ENCODE measurements around the gene DNAH5.
"Not testable (repeated sequence)": the region's sequence is repeated elsewhere in the genome, so short reads cannot be mapped to it uniquely, and the experiment has no call there.

The DNAH5 gene

GRCh38 chr5:13798569-13798968, 145.9 kb downstream of the DNAH5 start:
- not testable (repeated sequence) for H3K27me3 ChIP-seq (ENCODE audit: control insufficient read depth in 3 of 3, insufficient read depth in 3 of 3, low read depth in 1 of 3, low read length in 3 of 3); H3K9ac ChIP-seq (ENCODE audit: low read depth, low read length, poor library complexity); H4K8ac ChIP-seq (ENCODE audit: low read depth, low read length); H3K4me3 ChIP-seq (ENCODE audit: low read length in 2 of 2); H3K27ac ChIP-seq (replicated peaks; ENCODE audit: low read length); H2BK12ac ChIP-seq (ENCODE audit: low read length); H3K23ac ChIP-seq (ENCODE audit: low read depth, low read length, poor library complexity); H2AK5ac ChIP-seq (ENCODE audit: low read depth, low read length); DNase-seq (ENCODE audit: low spot score); H4K91ac ChIP-seq (ENCODE audit: low read depth, low read length, poor library complexity); H3K79me1 ChIP-seq (ENCODE audit: low read depth, low read length); H3K4ac ChIP-seq (ENCODE audit: low read length); H3K36me3 ChIP-seq (replicated peaks in 1 of 2; ENCODE audit: control insufficient read depth in 2 of 2, insufficient read depth in 2 of 2, low read length in 2 of 2); H3K9me3 ChIP-seq (replicated peaks in 1 of 2; ENCODE audit: control insufficient read depth in 2 of 2, insufficient read depth in 1 of 2, low read depth in 1 of 2, low read length in 2 of 2); H3K18ac ChIP-seq (ENCODE audit: low read length); H3K4me1 ChIP-seq (ENCODE audit: control insufficient read depth in 2 of 2, insufficient read depth in 1 of 2, low read depth in 1 of 2, low read length in 2 of 2); H2BK5ac ChIP-seq (ENCODE audit: low read length); H2AFZ ChIP-seq (ENCODE audit: low read length); H3K14ac ChIP-seq (ENCODE audit: low read length); H3K4me2 ChIP-seq (ENCODE audit: insufficient read depth, low read length, poor library complexity, severe bottlenecking); H2BK120ac ChIP-seq (ENCODE audit: low read depth, low read length); H2BK15ac ChIP-seq (ENCODE audit: low read length)
- WGBS, 2 donors (ENCODE audit: extremely low coverage in 2 of 2, insufficient read length in 2 of 2, insufficient replicate concordance in 1 of 2): no CpG with 5 or more reads among the region's 2 CpGs

- Histone ChIP-seq H3K18ac (ENCODE audit: low read length) (no peak overlapping the region), H3K27me3 (ENCODE audit: control insufficient read depth in 3 of 3, insufficient read depth in 3 of 3, low read depth in 1 of 3, low read length in 3 of 3) (no peaks in the 10 kb centered on the region), H2AK5ac (ENCODE audit: low read depth, low read length) (no peak overlapping the region), H4K8ac (ENCODE audit: low read depth, low read length) (no peak overlapping the region), H3K23ac (ENCODE audit: low read depth, low read length, poor library complexity) (no peak overlapping the region), H2BK120ac (ENCODE audit: low read depth, low read length) (no peak overlapping the region), H3K4me2 (ENCODE audit: insufficient read depth, low read length, poor library complexity, severe bottlenecking) (no peak overlapping the region), H2BK12ac (ENCODE audit: low read length) (no peak overlapping the region), H2BK15ac (ENCODE audit: low read length) (no peak overlapping the region), H3K4me3 (ENCODE audit: low read length in 2 of 2) (no peak overlapping the region), H3K79me1 (ENCODE audit: low read depth, low read length) (no peaks in the 10 kb centered on the region), H2BK5ac (ENCODE audit: low read length) (no peak overlapping the region), H3K27ac (replicated peaks; ENCODE audit: low read length) (no peak overlapping the region), H2AFZ (ENCODE audit: low read length) (no peak overlapping the region), H3K9ac (ENCODE audit: low read depth, low read length, poor library complexity) (no peak overlapping the region), H3K4me1 (ENCODE audit: control insufficient read depth in 2 of 2, insufficient read depth in 1 of 2, low read depth in 1 of 2, low read length in 2 of 2) (no peaks in the 10 kb centered on the region), H3K4ac (ENCODE audit: low read length) (no peak overlapping the region), H3K9me3 (replicated peaks in 1 of 2; ENCODE audit: control insufficient read depth in 2 of 2, insufficient read depth in 1 of 2, low read depth in 1 of 2, low read length in 2 of 2) (no peaks in the 10 kb centered on the region), H3K36me3 (replicated peaks in 1 of 2; ENCODE audit: control insufficient read depth in 2 of 2, insufficient read depth in 2 of 2, low read length in 2 of 2) (no peaks in the 10 kb centered on the region), H4K91ac (ENCODE audit: low read depth, low read length, poor library complexity) (no peak overlapping the region), H3K14ac (ENCODE audit: low read length) (no peak overlapping the region)
- DNase-seq (ENCODE audit: low spot score): no peak
- WGBS, 2 donors (ENCODE audit: extremely low coverage in 2 of 2, insufficient read length in 2 of 2, insufficient replicate concordance in 1 of 2): no CpG with 5 or more reads among the region's 6 CpGs
Observed at GRCh38 chr5:13785781-13786415, 158.6 kb downstream of the DNAH5 start.

- Histone ChIP-seq H2AK5ac (ENCODE audit: low read depth, low read length) (no peak overlapping the region), H2BK15ac (ENCODE audit: low read length) (no peak overlapping the region), H4K8ac (ENCODE audit: low read depth, low read length) (no peak overlapping the region), H3K14ac (ENCODE audit: low read length) (no peak overlapping the region), H3K79me1 (ENCODE audit: low read depth, low read length) (no peaks in the 10 kb centered on the region), H2BK5ac (ENCODE audit: low read length) (no peak overlapping the region), H2BK12ac (ENCODE audit: low read length) (no peak overlapping the region), H3K4ac (ENCODE audit: low read length) (no peak overlapping the region), H3K4me2 (ENCODE audit: insufficient read depth, low read length, poor library complexity, severe bottlenecking) (no peak overlapping the region), H3K23ac (ENCODE audit: low read depth, low read length, poor library complexity) (no peak overlapping the region), H3K4me1 (ENCODE audit: control insufficient read depth in 2 of 2, insufficient read depth in 1 of 2, low read depth in 1 of 2, low read length in 2 of 2) (no peaks in the 10 kb centered on the region), H4K91ac (ENCODE audit: low read depth, low read length, poor library complexity) (no peak overlapping the region), H3K9me3 (replicated peaks in 1 of 2; ENCODE audit: control insufficient read depth in 2 of 2, insufficient read depth in 1 of 2, low read depth in 1 of 2, low read length in 2 of 2) (no peaks in the 10 kb centered on the region), H3K27me3 (ENCODE audit: control insufficient read depth in 3 of 3, insufficient read depth in 3 of 3, low read depth in 1 of 3, low read length in 3 of 3) (no peaks in the 10 kb centered on the region), H3K27ac (replicated peaks; ENCODE audit: low read length) (no peak overlapping the region), H3K36me3 (replicated peaks in 1 of 2; ENCODE audit: control insufficient read depth in 2 of 2, insufficient read depth in 2 of 2, low read length in 2 of 2) (no peaks in the 10 kb centered on the region), H2AFZ (ENCODE audit: low read length) (no peak overlapping the region), H3K4me3 (ENCODE audit: low read length in 2 of 2) (no peak overlapping the region), H2BK120ac (ENCODE audit: low read depth, low read length) (no peak overlapping the region), H3K18ac (ENCODE audit: low read length) (no peak overlapping the region), H3K9ac (ENCODE audit: low read depth, low read length, poor library complexity) (no peak overlapping the region)
- no CpG with 5 or more reads among the region's 10 CpGs for WGBS, 2 donors (ENCODE audit: extremely low coverage in 2 of 2, insufficient read length in 2 of 2, insufficient replicate concordance in 1 of 2)
- DNase-seq (ENCODE audit: low spot score): no peak
Observed at GRCh38 chr5:13783726-13784125, 160.8 kb downstream of the DNAH5 start.

GRCh38 chr5:13780081-13780480, 164.4 kb downstream of the DNAH5 start:
- H3K23ac ChIP-seq (ENCODE audit: low read depth, low read length, poor library complexity): no peak overlapping the region

More at GRCh38 chr5:13780081-13780480, 164.4 kb downstream of the DNAH5 start:
- Histone ChIP-seq H3K9ac (ENCODE audit: low read depth, low read length, poor library complexity) (no peak overlapping the region), H3K79me1 (ENCODE audit: low read depth, low read length) (no peaks in the 10 kb centered on the region), H3K4me3 (ENCODE audit: low read length in 2 of 2) (no peak overlapping the region), H2BK12ac (ENCODE audit: low read length) (no peak overlapping the region), H2AK5ac (ENCODE audit: low read depth, low read length) (no peak overlapping the region), H3K4ac (ENCODE audit: low read length) (no peak overlapping the region), H2BK5ac (ENCODE audit: low read length) (no peak overlapping the region), H4K8ac (ENCODE audit: low read depth, low read length) (no peak overlapping the region), H3K4me2 (ENCODE audit: insufficient read depth, low read length, poor library complexity, severe bottlenecking) (no peak overlapping the region), H4K91ac (ENCODE audit: low read depth, low read length, poor library complexity) (no peak overlapping the region), H3K9me3 (replicated peaks in 1 of 2; ENCODE audit: control insufficient read depth in 2 of 2, insufficient read depth in 1 of 2, low read depth in 1 of 2, low read length in 2 of 2) (no peaks in the 10 kb centered on the region), H2BK120ac (ENCODE audit: low read depth, low read length) (no peak overlapping the region), H3K36me3 (replicated peaks in 1 of 2; ENCODE audit: control insufficient read depth in 2 of 2, insufficient read depth in 2 of 2, low read length in 2 of 2) (no peaks in the 10 kb centered on the region), H3K14ac (ENCODE audit: low read length) (no peak overlapping the region), H3K4me1 (ENCODE audit: control insufficient read depth in 2 of 2, insufficient read depth in 1 of 2, low read depth in 1 of 2, low read length in 2 of 2) (no peaks in the 10 kb centered on the region), H2BK15ac (ENCODE audit: low read length) (no peak overlapping the region), H2AFZ (ENCODE audit: low read length) (no peak overlapping the region), H3K18ac (ENCODE audit: low read length) (no peak overlapping the region), H3K27ac (replicated peaks; ENCODE audit: low read length) (no peak overlapping the region), H3K27me3 (ENCODE audit: control insufficient read depth in 3 of 3, insufficient read depth in 3 of 3, low read depth in 1 of 3, low read length in 3 of 3) (no peaks in the 10 kb centered on the region)
- no peak for DNase-seq (ENCODE audit: low spot score)
- WGBS, 2 donors (ENCODE audit: extremely low coverage in 2 of 2, insufficient read length in 2 of 2, insufficient replicate concordance in 1 of 2): no CpG with 5 or more reads among the region's 1 CpG

Data from neuronal stem cell (in vitro differentiated cells).